GM21723 (cell line): Measurements from ENCODE around the gene CST4.
"Not testable (repeated sequence)": the region's sequence is repeated elsewhere in the genome, so short reads cannot be mapped to it uniquely, and the experiment has no call there.

Experiments
- ATAC-seq: cut with Tn5 transposase; IDR thresholded peaks from one replicate; pipeline ENCODE4 v1.9.1; 2021; ENCODE audit warnings: mild to moderate bottlenecking, moderate library complexity; ENCODE audit not compliant: unreplicated experiment

The CST4 gene

GRCh38 chr20:23688684-23689398 is at the start of gene CST4:
CST4 (minus strand) TSS chr20:23689038; CDS start chr20:23688969, 69 bp downstream.
- ATAC-seq: not testable (repeated sequence)

- not testable (repeated sequence) for ATAC-seq
Observed at GRCh38 chr20:23735391-23735790, 46.6 kb upstream of the CST4 start.

- not testable (repeated sequence) for ATAC-seq
Observed at GRCh38 chr20:23734949-23735348, 46.1 kb upstream of the CST4 start.

GRCh38 chr20:23734440-23734839 is 45.6 kb upstream of the CST4 start:
- ATAC-seq: not testable (repeated sequence)

- ATAC-seq: no peak
Observed at GRCh38 chr20:23727016-23727415, 38.2 kb upstream of the CST4 start.

GRCh38 chr20:23725102-23725501 is 36.3 kb upstream of the CST4 start:
- no peak for ATAC-seq

GRCh38 chr20:23723659-23724307 is 34.9 kb upstream of the CST4 start:
- ATAC-seq: not testable (repeated sequence)

GRCh38 chr20:23722851-23723250 is 34.0 kb upstream of the CST4 start:
- not testable (repeated sequence) for ATAC-seq

- ATAC-seq: no peak
Observed at GRCh38 chr20:23721962-23722361, 33.1 kb upstream of the CST4 start.

- not testable (repeated sequence) for ATAC-seq
Observed at GRCh38 chr20:23719351-23719750, 30.5 kb upstream of the CST4 start.

GRCh38 chr20:23711778-23712177 is 22.9 kb upstream of the CST4 start:
- not testable (repeated sequence) for ATAC-seq

GRCh38 chr20:23710771-23711170 is 21.9 kb upstream of the CST4 start:
- ATAC-seq: no peak

GRCh38 chr20:23705895-23706294 is 17.1 kb upstream of the CST4 start:
- no peak for ATAC-seq

GRCh38 chr20:23702021-23702420 is 13.2 kb upstream of the CST4 start:
- no peak for ATAC-seq

GRCh38 chr20:23700931-23701330 is 12.1 kb upstream of the CST4 start:
- ATAC-seq: no peak

- ATAC-seq: no peak
Observed at GRCh38 chr20:23697947-23698346, 9.1 kb upstream of the CST4 start.

- not testable (repeated sequence) for ATAC-seq
Observed at GRCh38 chr20:23695068-23695395, 6.2 kb upstream of the CST4 start.

GRCh38 chr20:23694178-23695067 is 5.6 kb upstream of the CST4 start:
- ATAC-seq: not testable (repeated sequence)

GRCh38 chr20:23692725-23693619 is 4.1 kb upstream of the CST4 start:
- ATAC-seq: not testable (repeated sequence)

GRCh38 chr20:23691675-23692074 is 2.8 kb upstream of the CST4 start:
- no peak for ATAC-seq
